DOHH2 (cell line): Measurements from ENCODE around the gene LRRC41.

Experiments used
- H3F3A ChIP-seq: fragments of 200-600 bp; sonication (generic), shearing (Covaris generic); 2 replicates; pipeline ENCODE4 v1.6.0; 2016; ENCODE audit warnings: antibody characterized with exemption, mild to moderate bottlenecking; ENCODE audit not compliant: control insufficient read depth, insufficient read depth
- H3K27ac ChIP-seq: fragments of 200-600 bp; sonication (generic); 2 replicates; pipeline ENCODE4 v1.5.1; 2014; ENCODE audit warnings: low read depth, mild to moderate bottlenecking, low read length, moderate library complexity
- H3K27me3 ChIP-seq: fragments of 200-600 bp; sonication (generic); 2 replicates; pipeline ENCODE4 v1.6.1; 2014; ENCODE audit warnings: mild to moderate bottlenecking, low read length, mixed read lengths; ENCODE audit not compliant: control insufficient read depth
- H3K36me3 ChIP-seq: fragments of 200-600 bp; sonication (generic); 2 replicates; pipeline ENCODE4 v1.6.1; 2014; ENCODE audit warnings: mild to moderate bottlenecking, low read length, moderate library complexity, mixed read lengths; ENCODE audit not compliant: control insufficient read depth
- H3K4me1 ChIP-seq: fragments of 200-600 bp; sonication (generic); 2 replicates; pipeline ENCODE4 v1.6.1; 2014; ENCODE audit warnings: mild to moderate bottlenecking, low read length, mixed read lengths; ENCODE audit not compliant: control insufficient read depth
- H3K4me2 ChIP-seq: fragments of 200-600 bp; sonication (generic); 2 replicates; pipeline ENCODE4 v1.6.0; 2014; ENCODE audit warnings: mild to moderate bottlenecking, low read length, moderate library complexity
- H3K4me3 ChIP-seq: fragments of 200-600 bp; sonication (generic); 2 replicates; pipeline ENCODE4 v1.5.1; 2014; ENCODE audit warnings: mild to moderate bottlenecking, low read length, mixed read lengths
- H3K79me2 ChIP-seq: fragments of 200-600 bp; sonication (generic); 2 replicates; pipeline ENCODE4 v1.6.1; 2014; ENCODE audit warnings: mild to moderate bottlenecking, low read length, mixed read lengths; ENCODE audit not compliant: control insufficient read depth
- H3K9me2 ChIP-seq: fragments of 200-600 bp; sonication (generic); replicated peaks from 2 replicates; pipeline ENCODE4 v1.6.1; 2014; ENCODE audit warnings: mild to moderate bottlenecking, low read length, mixed read lengths; ENCODE audit not compliant: control insufficient read depth
- H3K9me3 ChIP-seq: fragments of 200-600 bp; sonication (generic); 2 replicates; pipeline ENCODE4 v1.6.1; 2014; ENCODE audit warnings: antibody characterized with exemption, low read length, mixed read lengths; ENCODE audit not compliant: control insufficient read depth, insufficient read depth
- H4K20me1 ChIP-seq: fragments of 200-600 bp; sonication (generic); 2 replicates; pipeline ENCODE4 v1.6.0; 2014; ENCODE audit warnings: low read depth, mild to moderate bottlenecking, antibody characterized with exemption, low read length, moderate library complexity; ENCODE audit not compliant: control insufficient read depth, insufficient read depth
- EZH2phosphoT487 ChIP-seq: fragments of 200-600 bp; sonication (generic); IDR thresholded peaks from 2 replicates; pipeline ENCODE4 v1.6.1; 2017; ENCODE audit warnings: borderline replicate concordance, mild to moderate bottlenecking, antibody characterized with exemption, low read length, moderate library complexity, mixed read lengths
- TF ChIP-seq, protein P1 (sequence below): fragments of 200-600 bp; sonication (generic); IDR thresholded peaks from one replicate; pipeline ENCODE4 v1.5.1; 2014; ENCODE audit warnings: antibody characterized with exemption, mild to moderate bottlenecking, low read depth, low read length; ENCODE audit not compliant: poor library complexity, severe bottlenecking

LRRC41 gene

DNA sequence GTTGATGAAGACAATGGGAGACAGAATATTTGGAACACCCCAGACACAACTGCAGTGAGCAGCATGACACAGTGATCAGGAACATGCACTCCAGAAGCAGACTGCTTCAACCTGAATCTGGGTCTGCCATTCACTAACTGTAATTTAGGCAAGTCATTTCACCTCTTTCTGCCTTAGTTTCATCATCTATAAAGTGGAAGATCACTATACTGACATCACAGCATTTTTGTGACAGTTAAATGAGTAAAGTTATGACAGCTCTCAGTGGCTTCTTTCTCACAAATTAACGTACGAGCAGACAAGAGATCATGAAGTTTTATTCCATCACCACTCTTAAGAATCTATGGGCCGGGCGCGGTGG, 14.3 kb downstream of the LRRC41 start:
- Histone ChIP-seq H4K20me1 (no peaks in the 10 kb centered on the region), H3K36me3 (peaks cover 57% of the 10 kb centered on the region), H3K9me2 (no peaks in the 10 kb centered on the region), H3K79me2 (no peaks in the 10 kb centered on the region), H3K9me3 (no peaks in the 10 kb centered on the region), H3K27ac (no peak overlapping the region), H3K4me3 (no peak overlapping the region), H3K4me2 (no peak overlapping the region), H3F3A (peaks cover 4% of the 10 kb centered on the region; the same call in 1 of the 2 replicates), H3K27me3 (no peaks in the 10 kb centered on the region), H3K4me1 (peaks cover 12% of the 10 kb centered on the region)
- TF ChIP-seq, protein P1, sequence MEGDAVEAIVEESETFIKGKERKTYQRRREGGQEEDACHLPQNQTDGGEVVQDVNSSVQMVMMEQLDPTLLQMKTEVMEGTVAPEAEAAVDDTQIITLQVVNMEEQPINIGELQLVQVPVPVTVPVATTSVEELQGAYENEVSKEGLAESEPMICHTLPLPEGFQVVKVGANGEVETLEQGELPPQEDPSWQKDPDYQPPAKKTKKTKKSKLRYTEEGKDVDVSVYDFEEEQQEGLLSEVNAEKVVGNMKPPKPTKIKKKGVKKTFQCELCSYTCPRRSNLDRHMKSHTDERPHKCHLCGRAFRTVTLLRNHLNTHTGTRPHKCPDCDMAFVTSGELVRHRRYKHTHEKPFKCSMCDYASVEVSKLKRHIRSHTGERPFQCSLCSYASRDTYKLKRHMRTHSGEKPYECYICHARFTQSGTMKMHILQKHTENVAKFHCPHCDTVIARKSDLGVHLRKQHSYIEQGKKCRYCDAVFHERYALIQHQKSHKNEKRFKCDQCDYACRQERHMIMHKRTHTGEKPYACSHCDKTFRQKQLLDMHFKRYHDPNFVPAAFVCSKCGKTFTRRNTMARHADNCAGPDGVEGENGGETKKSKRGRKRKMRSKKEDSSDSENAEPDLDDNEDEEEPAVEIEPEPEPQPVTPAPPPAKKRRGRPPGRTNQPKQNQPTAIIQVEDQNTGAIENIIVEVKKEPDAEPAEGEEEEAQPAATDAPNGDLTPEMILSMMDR: no peak
- no peak for TF ChIP-seq EZH2phosphoT487

DNA sequence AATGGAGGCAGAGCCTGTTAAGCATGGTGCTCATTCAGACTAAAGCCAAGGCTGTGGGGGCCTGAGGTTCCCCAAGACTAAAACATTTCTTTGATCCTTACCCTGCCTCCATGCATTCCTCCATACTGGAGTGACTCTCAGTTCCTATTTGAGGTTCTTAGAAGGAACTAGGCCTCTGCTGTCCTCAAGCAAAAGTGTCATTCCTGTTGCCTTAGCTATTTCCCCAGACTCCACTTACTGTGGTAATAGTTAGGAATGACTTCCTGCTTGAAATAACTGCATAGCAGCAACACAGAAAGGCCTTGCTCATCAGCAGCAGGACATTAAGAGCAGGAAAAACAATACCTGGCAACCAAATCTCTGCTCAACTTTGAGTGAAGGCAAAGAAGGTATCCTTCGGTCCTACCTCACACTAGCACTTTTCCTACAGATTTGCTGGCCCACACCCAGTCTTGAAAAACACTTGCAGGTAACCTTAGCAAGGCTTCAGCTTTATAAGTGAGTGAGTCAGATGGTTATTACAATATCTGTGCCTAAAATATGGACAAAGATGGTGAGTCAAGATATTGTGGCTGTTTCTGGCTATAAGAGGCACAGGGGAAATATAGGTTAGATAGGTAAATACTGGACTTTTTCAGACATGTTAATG, 14.8 kb downstream of the LRRC41 start:
- Histone ChIP-seq H3K27me3 (no peaks in the 10 kb centered on the region), H4K20me1 (no peaks in the 10 kb centered on the region), H3K4me1 (peaks cover 12% of the 10 kb centered on the region), H3K9me2 (no peaks in the 10 kb centered on the region), H3K79me2 (no peaks in the 10 kb centered on the region), H3K36me3 (peaks cover 57% of the 10 kb centered on the region), H3K4me2 (no peak overlapping the region), H3F3A (peaks cover 7% of the 10 kb centered on the region), H3K9me3 (no peaks in the 10 kb centered on the region), H3K4me3 (no peak overlapping the region), H3K27ac (no peak overlapping the region)
- no peak for TF ChIP-seq EZH2phosphoT487
- TF ChIP-seq, protein P1: no peak

- Histone ChIP-seq H3K4me1 (peaks cover 12% of the 10 kb centered on the region), H3K4me3 (no peak overlapping the region), H3K4me2 (no peak overlapping the region), H3K9me2 (no peaks in the 10 kb centered on the region), H3K79me2 (no peaks in the 10 kb centered on the region), H3K27me3 (no peaks in the 10 kb centered on the region), H3K9me3 (no peaks in the 10 kb centered on the region), H3K36me3 (peaks cover 64% of the 10 kb centered on the region), H3K27ac (no peak overlapping the region), H3F3A (peaks cover 9% of the 10 kb centered on the region), H4K20me1 (no peaks in the 10 kb centered on the region)
- TF ChIP-seq, protein P1: no peak
- no peak for TF ChIP-seq EZH2phosphoT487
These were observed 17.5 kb downstream of the LRRC41 start for GRCh38 chr1:46285730-46286477.
